Measurements from ENCODE around the gene NPY.
"Not testable (repeated sequence)": the region's sequence is repeated elsewhere in the genome, so short reads cannot be mapped to it uniquely, and the experiment has no call there.

NPY gene

DNA sequence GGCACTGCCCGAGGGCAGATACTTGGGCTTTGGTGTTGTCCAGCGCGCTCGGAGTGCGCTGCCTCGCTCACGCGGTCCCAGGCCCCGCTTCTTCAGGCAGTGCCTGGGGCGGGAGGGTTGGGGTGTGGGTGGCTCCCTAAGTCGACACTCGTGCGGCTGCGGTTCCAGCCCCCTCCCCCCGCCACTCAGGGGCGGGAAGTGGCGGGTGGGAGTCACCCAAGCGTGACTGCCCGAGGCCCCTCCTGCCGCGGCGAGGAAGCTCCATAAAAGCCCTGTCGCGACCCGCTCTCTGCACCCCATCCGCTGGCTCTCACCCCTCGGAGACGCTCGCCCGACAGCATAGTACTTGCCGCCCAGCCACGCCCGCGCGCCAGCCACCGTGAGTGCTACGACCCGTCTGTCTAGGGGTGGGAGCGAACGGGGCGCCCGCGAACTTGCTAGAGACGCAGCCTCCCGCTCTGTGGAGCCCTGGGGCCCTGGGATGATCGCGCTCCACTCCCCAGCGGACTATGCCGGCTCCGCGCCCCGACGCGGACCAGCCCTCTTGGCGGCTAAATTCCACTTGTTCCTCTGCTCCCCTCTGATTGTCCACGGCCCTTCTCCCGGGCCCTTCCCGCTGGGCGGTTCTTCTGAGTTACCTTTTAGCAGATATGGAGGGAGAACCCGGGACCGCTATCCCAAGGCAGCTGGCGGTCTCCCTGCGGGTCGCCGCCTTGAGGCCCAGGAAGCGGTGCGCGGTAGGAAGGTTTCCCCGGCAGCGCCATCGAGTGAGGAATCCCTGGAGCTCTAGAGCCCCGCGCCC lies at the start of gene NPY:
Gene NPY (plus strand): TSS at position 294 of the 802 bp plus-strand sequence. CDS start 1,051 bp downstream, outside the sequence.
- peaks cover 14% of the 10 kb centered on the region for H3K4me1 Mint-ChIP-seq (ENCODE audit: low read depth)
- peaks cover 48% of the 10 kb centered on the region for H3K27me3 Mint-ChIP-seq
- peak within 1 kb of the TSS; percentile 74 for H3K4me3 Mint-ChIP-seq
- H3K27ac Mint-ChIP-seq: no peak within 1 kb of the TSS
- H3K9me3 Mint-ChIP-seq: no peaks in the 10 kb centered on the region
- H3K36me3 Mint-ChIP-seq (ENCODE audit: low read depth): no peaks in the 10 kb centered on the region

- H3K4me3 Mint-ChIP-seq: no peak overlapping the region
- H3K27ac Mint-ChIP-seq: no peak overlapping the region
- no peaks in the 10 kb centered on the region for H3K36me3 Mint-ChIP-seq (ENCODE audit: low read depth)
- no peaks in the 10 kb centered on the region for H3K9me3 Mint-ChIP-seq
- peaks cover 43% of the 10 kb centered on the region for H3K27me3 Mint-ChIP-seq
- no peaks in the 10 kb centered on the region for H3K4me1 Mint-ChIP-seq (ENCODE audit: low read depth)
These were observed 44.7 kb upstream of the NPY start for GRCh38 chr7:24239260-24239659.

DNA sequence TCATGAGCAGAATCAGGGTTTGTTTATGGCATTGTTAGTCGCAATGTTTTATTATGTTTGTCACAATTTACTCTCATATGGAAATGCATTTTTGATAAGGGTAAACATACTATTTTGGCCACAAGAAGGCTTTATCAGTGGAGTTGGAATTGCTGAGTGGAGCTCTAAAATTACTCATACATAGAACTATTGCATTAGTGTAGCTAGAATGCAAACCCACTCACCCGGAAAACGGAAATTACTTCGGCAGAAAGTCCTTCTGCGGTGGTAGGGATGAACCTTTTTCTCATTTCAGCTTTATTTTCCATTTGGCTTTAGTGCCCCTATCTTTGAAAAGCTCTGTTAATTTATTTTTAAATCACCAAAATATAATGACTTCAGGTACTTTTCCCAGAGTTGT lies 42.8 kb upstream of the NPY start:
- H3K27ac Mint-ChIP-seq: no peak overlapping the region
- peaks cover 43% of the 10 kb centered on the region for H3K27me3 Mint-ChIP-seq
- no peaks in the 10 kb centered on the region for H3K9me3 Mint-ChIP-seq
- no peaks in the 10 kb centered on the region for H3K4me1 Mint-ChIP-seq (ENCODE audit: low read depth)
- no peak overlapping the region for H3K4me3 Mint-ChIP-seq
- no peaks in the 10 kb centered on the region for H3K36me3 Mint-ChIP-seq (ENCODE audit: low read depth)

DNA sequence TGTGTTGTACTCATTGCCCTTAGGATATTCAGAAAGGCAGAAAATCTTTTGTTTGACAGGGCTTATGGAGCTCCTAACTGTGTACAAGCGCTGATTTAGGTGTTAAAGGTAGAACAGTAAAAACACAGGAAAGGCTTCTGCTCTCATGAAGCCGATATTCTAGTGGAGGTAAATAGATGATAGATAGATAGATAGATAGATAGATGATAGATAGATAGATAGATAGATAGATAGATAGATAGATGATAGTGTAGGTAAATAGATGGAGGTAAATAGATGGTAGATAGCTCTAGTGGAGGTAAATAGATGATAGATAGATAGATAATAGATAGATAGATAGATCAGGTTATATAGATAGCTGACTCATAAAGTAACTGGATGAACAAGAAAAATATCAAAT lies 39.4 kb upstream of the NPY start:
- H3K9me3 Mint-ChIP-seq: peaks cover 4% of the 10 kb centered on the region
- peaks cover 28% of the 10 kb centered on the region for H3K27me3 Mint-ChIP-seq
- no peak overlapping the region for H3K27ac Mint-ChIP-seq
- H3K4me1 Mint-ChIP-seq (ENCODE audit: low read depth): no peaks in the 10 kb centered on the region
- no peak overlapping the region for H3K4me3 Mint-ChIP-seq
- H3K36me3 Mint-ChIP-seq (ENCODE audit: low read depth): no peaks in the 10 kb centered on the region

DNA sequence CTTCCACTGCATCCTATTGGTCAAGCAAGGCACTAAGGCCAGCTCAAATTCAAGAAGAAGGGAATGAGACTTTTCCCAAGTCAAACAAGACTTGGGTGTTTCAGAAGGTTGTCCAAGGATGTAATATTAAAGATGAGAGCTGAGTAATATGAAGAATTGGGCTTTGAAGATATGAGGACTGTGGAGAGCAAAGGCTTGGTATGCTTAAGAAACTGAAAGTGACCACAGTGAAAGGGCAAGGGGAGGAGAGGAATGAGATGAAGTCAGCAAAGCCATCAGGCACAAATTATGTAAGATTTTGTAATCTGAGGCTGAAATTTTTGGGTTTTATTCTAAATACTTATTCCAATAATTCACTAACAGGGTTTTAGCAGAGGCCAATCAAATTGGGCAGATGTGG lies 38.6 kb upstream of the NPY start:
- no peak overlapping the region for H3K4me3 Mint-ChIP-seq
- no peaks in the 10 kb centered on the region for H3K36me3 Mint-ChIP-seq (ENCODE audit: low read depth)
- peaks cover 4% of the 10 kb centered on the region for H3K9me3 Mint-ChIP-seq
- no peaks in the 10 kb centered on the region for H3K4me1 Mint-ChIP-seq (ENCODE audit: low read depth)
- H3K27me3 Mint-ChIP-seq: peaks cover 25% of the 10 kb centered on the region
- no peak overlapping the region for H3K27ac Mint-ChIP-seq

- Mint-ChIP-seq H3K9me3 (peaks cover 21% of the 10 kb centered on the region), H3K4me1 (ENCODE audit: low read depth) (peaks cover 5% of the 10 kb centered on the region), H3K27me3 (peaks cover 7% of the 10 kb centered on the region), H3K27ac (no peak overlapping the region), H3K36me3 (ENCODE audit: low read depth) (no peaks in the 10 kb centered on the region), H3K4me3 (no peak overlapping the region)
These were observed 34.7 kb upstream of the NPY start for GRCh38 chr7:24249266-24249665.

GRCh38 chr7:24251568-24251967 lies 32.4 kb upstream of the NPY start:
- Mint-ChIP-seq H3K9me3 (peaks cover 21% of the 10 kb centered on the region), H3K4me3 (no peak overlapping the region), H3K27ac (no peak overlapping the region), H3K4me1 (ENCODE audit: low read depth) (peaks cover 21% of the 10 kb centered on the region), H3K27me3 (peaks cover 8% of the 10 kb centered on the region), H3K36me3 (ENCODE audit: low read depth) (no peaks in the 10 kb centered on the region)

DNA sequence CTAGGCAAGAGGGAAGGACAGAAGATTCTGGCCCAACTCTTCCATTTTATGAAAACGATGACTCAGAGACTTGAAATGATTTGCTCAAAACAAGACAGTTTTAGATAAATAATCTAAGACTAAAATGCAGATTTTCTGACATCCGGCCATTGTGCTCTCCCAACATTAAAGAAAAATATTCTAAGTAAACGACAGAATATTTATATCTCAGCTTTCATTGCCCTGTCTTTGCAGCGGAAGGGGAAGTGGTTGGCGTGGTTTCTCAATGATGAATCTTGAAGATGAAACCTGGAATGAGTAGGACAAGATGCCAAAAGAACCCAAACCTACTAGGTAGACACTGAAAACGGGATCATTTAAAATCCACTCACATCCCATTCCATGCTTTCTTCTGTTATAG lies 28.9 kb upstream of the NPY start:
- H3K27me3 Mint-ChIP-seq: peaks cover 22% of the 10 kb centered on the region
- H3K9me3 Mint-ChIP-seq: peaks cover 17% of the 10 kb centered on the region
- no peak overlapping the region for H3K27ac Mint-ChIP-seq
- peaks cover 21% of the 10 kb centered on the region for H3K4me1 Mint-ChIP-seq (ENCODE audit: low read depth)
- H3K4me3 Mint-ChIP-seq: no peak overlapping the region
- no peaks in the 10 kb centered on the region for H3K36me3 Mint-ChIP-seq (ENCODE audit: low read depth)

DNA sequence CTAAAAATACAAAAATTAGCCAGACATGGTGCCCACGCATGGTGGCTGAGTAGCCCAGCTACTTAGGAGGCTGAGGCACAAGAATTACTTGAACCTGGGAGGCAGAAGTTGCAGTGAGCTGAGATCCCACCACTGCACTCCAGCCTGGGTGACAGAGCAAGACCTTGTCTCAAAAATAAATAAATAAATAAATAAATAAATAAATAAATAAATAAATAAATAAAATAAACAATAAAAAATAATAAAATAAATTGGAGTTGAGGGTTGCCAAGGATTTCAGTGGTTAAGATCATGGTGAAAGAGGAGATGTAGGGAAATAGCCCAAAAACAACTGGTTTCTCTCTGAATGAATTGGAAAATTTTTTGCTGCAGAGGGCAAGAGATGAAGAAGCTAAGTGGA lies 25.7 kb upstream of the NPY start:
- H3K27ac Mint-ChIP-seq; H3K9me3 Mint-ChIP-seq; H3K4me3 Mint-ChIP-seq; H3K36me3 Mint-ChIP-seq (ENCODE audit: low read depth): not testable (repeated sequence)
- Mint-ChIP-seq H3K27me3 (peaks cover 28% of the 10 kb centered on the region), H3K4me1 (ENCODE audit: low read depth) (peaks cover 21% of the 10 kb centered on the region)

- Mint-ChIP-seq H3K4me1 (ENCODE audit: low read depth) (no peaks in the 10 kb centered on the region), H3K9me3 (peaks cover 8% of the 10 kb centered on the region), H3K4me3 (no peak overlapping the region), H3K27ac (no peak overlapping the region), H3K27me3 (peaks cover 26% of the 10 kb centered on the region), H3K36me3 (ENCODE audit: low read depth) (no peaks in the 10 kb centered on the region)
These were observed 12.1 kb upstream of the NPY start for GRCh38 chr7:24271938-24272337.

DNA sequence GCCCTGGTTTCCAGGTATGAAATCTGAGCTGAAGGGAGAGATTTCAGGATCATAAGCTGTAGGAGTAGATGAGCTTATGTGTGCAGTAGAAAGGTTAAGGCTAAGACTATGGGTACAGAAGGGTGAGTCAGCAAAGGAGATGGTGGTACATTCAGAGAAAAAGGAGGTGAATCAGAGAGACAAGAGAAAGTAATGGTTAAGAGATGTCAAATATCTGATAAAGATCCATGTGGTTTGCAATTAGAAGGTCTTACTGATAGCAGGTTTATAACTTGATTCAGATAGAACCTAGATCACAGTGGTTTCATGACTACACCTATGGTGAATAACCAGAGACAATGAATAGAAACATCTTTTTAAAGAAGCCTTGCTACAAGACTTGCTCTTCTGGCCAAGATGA lies 4.5 kb upstream of the NPY start:
- peaks cover 33% of the 10 kb centered on the region for H3K27me3 Mint-ChIP-seq
- no peaks in the 10 kb centered on the region for H3K36me3 Mint-ChIP-seq (ENCODE audit: low read depth)
- peaks cover 9% of the 10 kb centered on the region for H3K4me1 Mint-ChIP-seq (ENCODE audit: low read depth)
- peaks cover 5% of the 10 kb centered on the region for H3K9me3 Mint-ChIP-seq
- no peak overlapping the region for H3K27ac Mint-ChIP-seq
- H3K4me3 Mint-ChIP-seq: no peak overlapping the region

- no peaks in the 10 kb centered on the region for H3K36me3 Mint-ChIP-seq (ENCODE audit: low read depth)
- H3K9me3 Mint-ChIP-seq: no peaks in the 10 kb centered on the region
- peaks cover 42% of the 10 kb centered on the region for H3K27me3 Mint-ChIP-seq
- H3K4me3 Mint-ChIP-seq: peak overlapping the region; percentile 74
- peaks cover 14% of the 10 kb centered on the region for H3K4me1 Mint-ChIP-seq (ENCODE audit: low read depth)
- H3K27ac Mint-ChIP-seq: no peak overlapping the region
These were observed 465 bp upstream of the NPY start for GRCh38 chr7:24283554-24283896.

GRCh38 chr7:24284699-24285506 lies 913 bp downstream of the NPY start:
- no peaks in the 10 kb centered on the region for H3K9me3 Mint-ChIP-seq

DNA sequence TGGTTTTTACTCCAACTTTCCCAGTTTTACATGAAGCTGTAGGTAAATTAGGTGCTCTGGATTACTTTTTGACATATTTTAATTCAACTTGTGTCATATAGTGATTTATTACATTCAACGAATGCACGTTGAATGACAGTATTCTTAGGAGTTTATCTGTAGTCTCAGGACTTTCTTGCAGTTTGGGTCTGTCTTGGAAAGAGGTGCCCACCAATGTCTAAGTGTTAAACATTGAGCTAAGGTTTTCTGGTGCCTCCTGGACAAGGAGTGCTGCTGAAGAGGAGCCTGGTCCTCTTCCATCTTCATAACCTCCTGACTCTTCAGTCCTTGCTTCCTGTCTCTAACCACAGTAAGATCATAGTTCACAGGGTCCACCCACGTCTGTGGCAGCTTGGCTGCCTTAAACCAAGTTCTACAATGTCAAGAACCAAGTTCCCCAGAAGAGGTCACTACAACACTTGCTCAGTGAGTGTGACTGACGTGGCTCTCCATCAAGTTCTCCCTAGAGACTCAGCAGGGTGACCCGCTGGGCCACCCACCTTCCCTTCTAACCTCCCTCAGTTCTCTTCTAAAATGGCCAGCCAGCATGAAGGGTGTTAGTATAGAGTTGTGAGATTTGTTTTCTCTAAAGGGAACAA lies 6.1 kb downstream of the NPY start:
- Mint-ChIP-seq H3K4me3 (no peak overlapping the region), H3K9me3 (no peaks in the 10 kb centered on the region), H3K36me3 (ENCODE audit: low read depth) (no peaks in the 10 kb centered on the region), H3K27ac (no peak overlapping the region), H3K27me3 (peaks cover 54% of the 10 kb centered on the region), H3K4me1 (ENCODE audit: low read depth) (peaks cover 7% of the 10 kb centered on the region)

More at GRCh38 chr7:24284699-24285506, 913 bp downstream of the NPY start:
- Mint-ChIP-seq H3K36me3 (ENCODE audit: low read depth) (no peaks in the 10 kb centered on the region), H3K27ac (no peak overlapping the region), H3K4me3 (peak overlapping the region; percentile 66), H3K27me3 (peaks cover 52% of the 10 kb centered on the region), H3K4me1 (ENCODE audit: low read depth) (peaks cover 15% of the 10 kb centered on the region)

DNA sequence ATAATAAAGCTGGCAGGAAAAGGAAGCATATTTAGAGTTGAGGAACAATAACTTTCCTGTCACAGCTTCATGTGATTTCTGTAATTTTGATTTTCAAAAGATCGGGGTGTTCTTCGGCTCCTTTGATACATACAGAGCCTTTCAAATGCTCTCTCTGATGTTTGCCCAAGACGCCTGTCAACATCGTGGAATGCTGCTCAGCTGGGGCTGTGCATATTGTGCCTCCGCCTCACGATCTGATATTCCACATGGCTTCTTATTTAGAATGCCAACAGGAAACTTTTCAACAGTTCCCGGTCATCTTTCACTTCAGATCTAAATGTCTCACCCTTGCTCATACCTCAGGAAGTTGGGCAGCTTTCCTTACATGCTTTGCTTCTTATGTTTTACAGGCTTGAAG lies 7.3 kb downstream of the NPY start:
- Mint-ChIP-seq H3K36me3 (ENCODE audit: low read depth) (no peaks in the 10 kb centered on the region), H3K4me3 (no peak overlapping the region), H3K9me3 (no peaks in the 10 kb centered on the region), H3K27ac (no peak overlapping the region), H3K4me1 (ENCODE audit: low read depth) (peaks cover 7% of the 10 kb centered on the region), H3K27me3 (peaks cover 44% of the 10 kb centered on the region)

All from stimulated activated naive CD8-positive, alpha-beta T cell treated with anti-CD3 and anti-CD28 coated beads, Interleukin-15, Interleukin-2, amounts not matched to agents 100 ng/mL and 50 ng/mL, for 24 hours (primary cell).